Fibroblast of lung (primary cell): Measurements from ENCODE around the gene DNAAF3. TPM values are rescaled to one million over a fixed set of nuclear protein-coding genes. Genes with fewer than 3 reads are reported as not detected.

Experiments used
- DNase-seq, 2 donors: peaks; one replicate each; pipeline versions ENCODE4 v3.0.0 to v3.0.0-alpha.2; 2010; ENCODE audit warnings: low read depth in 2 of 2
- H2AFZ ChIP-seq: 2 replicates; pipeline ENCODE4 v1.5.1; 2012; ENCODE audit warnings: low read length, control low read depth, inconsistent platforms
- H3K27ac ChIP-seq: 2 replicates; pipeline ENCODE4 v1.5.1; 2011; ENCODE audit warnings: low read length, control low read depth; ENCODE audit not compliant: insufficient read depth
- H3K27me3 ChIP-seq: 2 replicates; pipeline ENCODE4 v1.5.1; 2011; ENCODE audit warnings: mild to moderate bottlenecking, low read length; ENCODE audit not compliant: control insufficient read depth, insufficient read depth
- H3K36me3 ChIP-seq: 2 replicates; pipeline ENCODE4 v1.5.1; 2011; ENCODE audit warnings: low read length; ENCODE audit not compliant: control insufficient read depth, insufficient read depth
- H3K4me1 ChIP-seq: 2 replicates; pipeline ENCODE4 v1.5.1; 2011; ENCODE audit warnings: low read length; ENCODE audit not compliant: control insufficient read depth, insufficient read depth; ENCODE audit errors: extremely low read depth
- H3K4me2 ChIP-seq: 2 replicates; pipeline ENCODE4 v1.5.1; 2011; ENCODE audit warnings: low read length, control low read depth; ENCODE audit not compliant: insufficient read depth; ENCODE audit errors: extremely low read depth
- H3K4me3 ChIP-seq, 4 experiments: fragments of 200-600 bp in 1 of 4; sonication (generic) in 1 of 4; replicated peaks in 1 of 4; 2 replicates each; pipeline ENCODE4 v1.5.1; 2011 to 2016; ENCODE audit warnings: low read length in 4 of 4, low read depth in 3 of 4, mild to moderate bottlenecking in 3 of 4, control low read depth in 2 of 4, inconsistent platforms in 1 of 4, mixed read lengths in 1 of 4; ENCODE audit not compliant: insufficient read depth in 1 of 4; ENCODE audit errors: control extremely low read depth in 1 of 4
- H3K79me2 ChIP-seq: 2 replicates; pipeline ENCODE4 v1.5.1; 2012; ENCODE audit warnings: mild to moderate bottlenecking, low read length, inconsistent platforms; ENCODE audit not compliant: control insufficient read depth, insufficient read depth
- H3K9ac ChIP-seq: 2 replicates; pipeline ENCODE4 v1.5.1; 2011; ENCODE audit warnings: mild to moderate bottlenecking, low read length, control low read depth; ENCODE audit not compliant: insufficient read depth
- H3K9me3 ChIP-seq: 2 replicates; pipeline ENCODE4 v1.5.1; 2012; ENCODE audit warnings: low read depth, low read length; ENCODE audit not compliant: control insufficient read depth, insufficient read depth
- H4K20me1 ChIP-seq: 2 replicates; pipeline ENCODE4 v1.5.1; 2011; ENCODE audit warnings: low read length; ENCODE audit not compliant: control insufficient read depth, insufficient read depth; ENCODE audit errors: extremely low read depth
- EZH2 ChIP-seq: IDR thresholded peaks from 2 replicates; pipeline ENCODE4 v1.5.1; 2012; ENCODE audit warnings: low read length, control low read depth, mild to moderate bottlenecking; ENCODE audit errors: missing control alignments
- polyA plus RNA-seq, 2 donors: library from polyadenylated mRNA; depleted of rRNA in 1 of 2; stranded (reverse) in 1 of 2; unstranded in 1 of 2; fragments of >200 nt; gene quantifications; 2 replicates each; pipeline ENCODE4 v1.2.1, GENCODE V29; 2011 to 2012; ENCODE audit warnings: missing spikeins in 1 of 2
- total RNA-seq: library from RNA; depleted of rRNA; stranded (reverse); fragments of >200 nt; gene quantifications from 2 replicates; pipeline ENCODE4 v1.2.1, GENCODE V29; 2014
- TF ChIP-seq, protein P1 (sequence below), 2 donors: IDR thresholded peaks in 1 of 2; conservative IDR thresholded peaks in 1 of 2; 1 replicate in 1 of 2; 2 replicates in 1 of 2; pipeline ENCODE4 v1.5.1; 2011 to 2012; ENCODE audit warnings: low read length in 2 of 2, control low read depth in 1 of 2, inconsistent platforms in 1 of 2, low read depth in 1 of 2, mild to moderate bottlenecking in 1 of 2

Gene DNAAF3
- total and polyA plus RNA-seq, 2 donors (not counting 1 experiment from before 2014, with no cell fraction given): 0.17 to 0.18 TPM

DNA sequence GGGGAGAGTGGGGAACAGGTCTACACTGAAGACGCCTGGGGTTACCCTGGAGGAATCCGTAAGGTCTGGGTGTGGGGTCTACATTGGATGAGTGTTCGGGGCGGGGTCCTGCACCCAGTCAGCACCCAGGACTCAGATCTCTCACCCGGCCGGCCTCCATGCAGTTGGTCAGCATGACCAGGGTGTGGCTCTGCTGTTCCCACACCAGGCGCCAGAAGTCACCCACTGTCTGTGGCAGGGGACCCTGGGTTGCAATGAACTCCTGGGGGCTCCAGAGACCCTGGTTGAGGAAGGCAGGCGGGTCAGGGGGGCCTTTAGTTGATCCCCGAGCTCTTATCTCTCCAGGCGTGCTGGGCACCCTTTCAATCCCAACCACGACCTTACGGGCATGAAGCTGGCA is 19.7 kb upstream of the DNAAF3 start:
- no peak for DNase-seq
- Histone ChIP-seq H3K9me3 (no peaks in the 10 kb centered on the region), H3K79me2 (no peaks in the 10 kb centered on the region), H3K4me1 (no peaks in the 10 kb centered on the region), H3K9ac (no peak overlapping the region), H3K4me3 (no peak overlapping the region), H3K27me3 (no peaks in the 10 kb centered on the region), H3K4me2 (no peak overlapping the region), H3K36me3 (no peaks in the 10 kb centered on the region), H4K20me1 (no peaks in the 10 kb centered on the region), H3K27ac (no peak overlapping the region), H2AFZ (no peak overlapping the region)
- TF ChIP-seq EZH2: no peak
- TF ChIP-seq, protein P1, sequence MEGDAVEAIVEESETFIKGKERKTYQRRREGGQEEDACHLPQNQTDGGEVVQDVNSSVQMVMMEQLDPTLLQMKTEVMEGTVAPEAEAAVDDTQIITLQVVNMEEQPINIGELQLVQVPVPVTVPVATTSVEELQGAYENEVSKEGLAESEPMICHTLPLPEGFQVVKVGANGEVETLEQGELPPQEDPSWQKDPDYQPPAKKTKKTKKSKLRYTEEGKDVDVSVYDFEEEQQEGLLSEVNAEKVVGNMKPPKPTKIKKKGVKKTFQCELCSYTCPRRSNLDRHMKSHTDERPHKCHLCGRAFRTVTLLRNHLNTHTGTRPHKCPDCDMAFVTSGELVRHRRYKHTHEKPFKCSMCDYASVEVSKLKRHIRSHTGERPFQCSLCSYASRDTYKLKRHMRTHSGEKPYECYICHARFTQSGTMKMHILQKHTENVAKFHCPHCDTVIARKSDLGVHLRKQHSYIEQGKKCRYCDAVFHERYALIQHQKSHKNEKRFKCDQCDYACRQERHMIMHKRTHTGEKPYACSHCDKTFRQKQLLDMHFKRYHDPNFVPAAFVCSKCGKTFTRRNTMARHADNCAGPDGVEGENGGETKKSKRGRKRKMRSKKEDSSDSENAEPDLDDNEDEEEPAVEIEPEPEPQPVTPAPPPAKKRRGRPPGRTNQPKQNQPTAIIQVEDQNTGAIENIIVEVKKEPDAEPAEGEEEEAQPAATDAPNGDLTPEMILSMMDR (conservative IDR thresholded peaks at IDR 0.05 in 1 of 2, IDR thresholded peaks at IDR 0.05 in 1 of 2; ENCODE audit: low read depth in 1 of 2, low read length in 2 of 2): no peak

DNA sequence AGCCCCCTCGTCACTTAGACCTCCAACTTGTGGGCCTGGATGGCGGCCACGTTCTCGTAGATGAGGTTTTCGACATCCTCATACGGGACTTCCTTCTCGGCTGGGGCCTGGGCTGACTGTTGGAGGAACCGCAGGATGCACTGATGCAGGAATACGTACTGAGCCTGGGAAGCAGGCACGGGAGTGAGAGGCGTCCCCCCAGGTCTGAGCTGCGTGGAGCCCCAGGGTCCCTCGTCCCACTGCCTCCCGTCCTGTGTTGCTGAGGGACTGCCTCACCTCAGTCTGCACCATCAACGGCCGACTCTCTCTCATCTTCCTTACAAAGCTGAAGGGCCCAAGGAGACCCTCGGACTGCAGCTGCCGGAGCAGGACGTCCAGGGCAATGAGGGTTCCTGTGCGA is 15.3 kb upstream of the DNAAF3 start:
- Histone ChIP-seq H3K9ac (no peak overlapping the region), H3K4me2 (no peak overlapping the region), H3K79me2 (no peaks in the 10 kb centered on the region), H3K36me3 (no peaks in the 10 kb centered on the region), H3K9me3 (no peaks in the 10 kb centered on the region), H4K20me1 (no peaks in the 10 kb centered on the region), H2AFZ (no peak overlapping the region), H3K4me3 (no peak overlapping the region), H3K4me1 (peaks cover 8% of the 10 kb centered on the region), H3K27ac (no peak overlapping the region), H3K27me3 (peaks cover 5% of the 10 kb centered on the region)
- TF ChIP-seq, protein P1 (conservative IDR thresholded peaks at IDR 0.05 in 1 of 2, IDR thresholded peaks at IDR 0.05 in 1 of 2; ENCODE audit: low read depth in 1 of 2, low read length in 2 of 2): no peak
- TF ChIP-seq EZH2: no peak
- no peak for DNase-seq

DNA sequence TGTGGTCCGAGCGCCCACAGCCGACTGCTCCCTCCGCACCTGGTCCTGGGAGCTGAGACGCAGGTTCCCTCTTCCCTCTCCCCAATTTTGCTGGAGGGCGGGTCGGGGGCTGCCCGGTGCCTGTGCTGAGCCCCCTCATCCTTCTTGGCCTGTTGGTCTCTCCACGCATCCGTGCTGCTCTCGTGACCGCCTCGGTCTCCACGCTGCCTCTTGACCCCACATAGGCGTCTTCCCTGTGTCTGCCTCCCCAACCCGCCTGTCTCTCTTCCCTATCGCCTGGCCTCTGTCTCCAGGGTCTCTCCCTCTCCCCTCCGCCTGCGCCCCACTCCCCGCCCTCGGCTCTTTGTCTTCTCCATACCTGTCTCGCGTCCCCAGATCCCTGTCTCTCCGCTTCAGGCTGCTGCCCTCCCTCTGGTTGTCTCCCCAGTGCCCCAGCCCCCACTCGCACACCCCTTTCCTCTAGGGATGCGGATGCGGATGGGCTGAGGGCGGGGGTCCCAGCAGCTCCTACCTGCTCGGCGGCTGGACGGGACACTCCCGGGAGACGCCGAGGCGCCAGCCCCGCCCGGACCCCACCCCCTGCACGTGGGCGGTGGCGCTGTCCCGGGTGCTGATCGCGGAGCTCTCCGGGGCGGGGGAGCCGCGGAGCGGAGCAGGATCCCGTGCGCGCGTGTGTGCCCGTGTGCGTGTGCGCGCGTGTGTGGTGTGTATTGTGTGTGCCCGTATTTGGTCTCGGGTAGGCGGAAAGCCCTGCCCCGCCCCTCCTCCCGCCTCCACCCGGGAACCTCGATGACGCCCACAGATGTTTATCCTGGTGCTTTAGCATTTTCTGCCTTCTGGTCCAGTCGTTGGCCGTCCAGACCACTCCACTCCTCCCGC is 13.4 kb upstream of the DNAAF3 start, which contains the start of gene SYT5:
Gene SYT5 (minus strand): TSS at position 684 of the 879 bp plus-strand sequence. CDS start 1,248 bp downstream, outside the sequence.
- TF ChIP-seq, protein P1 (conservative IDR thresholded peaks at IDR 0.05 in 1 of 2, IDR thresholded peaks at IDR 0.05 in 1 of 2; ENCODE audit: low read depth in 1 of 2, low read length in 2 of 2): no peak
- peak; percentile 27 for TF ChIP-seq EZH2
- Histone ChIP-seq H4K20me1 (no peaks in the 10 kb centered on the region), H3K27me3 (peaks cover 10% of the 10 kb centered on the region), H3K36me3 (no peaks in the 10 kb centered on the region), H3K79me2 (no peaks in the 10 kb centered on the region), H3K4me1 (peaks cover 8% of the 10 kb centered on the region), H3K9me3 (no peaks in the 10 kb centered on the region), H2AFZ (peak within 1 kb of the TSS; percentile 43), H3K9ac (peak within 1 kb of the TSS; percentile 55), H3K27ac (peak within 1 kb of the TSS; percentile 41), H3K4me2 (peak within 1 kb of the TSS; percentile 67), H3K4me3 (peak within 1 kb of the TSS in 3 of 4 experiments; percentile 15 to 53 (median 36))
- DNase-seq: no peak
